ENCODE results near the gene FGA. TPM values are rescaled to one million over a fixed set of nuclear protein-coding genes. Genes with fewer than 3 reads are reported as not detected.

The FGA gene
- total and polyA plus RNA-seq, 10 of the 15 experiments (the other 5 are each of a cell fraction or from before 2014, with no cell fraction given): 3.6 TPM; not detected in 9

DNA sequence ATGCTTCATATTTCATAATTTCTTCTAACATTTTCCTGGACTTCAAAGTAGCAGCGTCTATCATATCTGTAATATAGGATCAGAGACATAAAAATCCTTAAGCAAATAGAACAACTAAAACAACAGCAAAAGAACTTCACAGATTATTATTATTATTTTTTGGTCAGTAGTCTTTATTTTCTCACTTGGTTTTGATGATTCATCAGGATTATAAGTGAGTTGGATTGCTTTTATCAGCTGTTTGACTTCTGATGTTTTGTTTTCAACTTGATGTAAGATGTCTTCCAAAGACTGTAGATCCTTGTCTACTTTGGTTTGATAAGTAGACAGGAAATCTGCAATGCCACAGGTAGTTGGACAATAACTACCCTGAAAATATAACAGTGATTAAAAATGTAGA lies 21.3 kb upstream of the FGA start:
- ChIA-PET RAD21 (ENCODE audit: unreplicated experiment) (interaction anchor here (1.3 kb wide), 1 partner anchor 52 kb away, joined by 3 read pairs; no protein-coding TSS in a partner anchor), CTCF (interaction anchor here (0.8 to 19.0 kb wide), 3 partner anchors 10 to 58 kb away, joined by 3 to 796 read pairs (median 8); partner anchors contain the start of genes FGB and PLRG1), POLR2A (no interaction called here), SMC1A (ENCODE audit: uncharacterized antibody, unreplicated experiment) (interaction anchor here (1.3 kb wide), 1 partner anchor 9 kb away, joined by 3 read pairs; no protein-coding TSS in a partner anchor)
- no peak overlapping the region for H3K4me3 ChIP-seq
- no peaks in the 10 kb centered on the region for H3K79me2 ChIP-seq (ENCODE audit: control insufficient read depth, insufficient read depth, low read length)
- TF ChIP-seq, protein P1, sequence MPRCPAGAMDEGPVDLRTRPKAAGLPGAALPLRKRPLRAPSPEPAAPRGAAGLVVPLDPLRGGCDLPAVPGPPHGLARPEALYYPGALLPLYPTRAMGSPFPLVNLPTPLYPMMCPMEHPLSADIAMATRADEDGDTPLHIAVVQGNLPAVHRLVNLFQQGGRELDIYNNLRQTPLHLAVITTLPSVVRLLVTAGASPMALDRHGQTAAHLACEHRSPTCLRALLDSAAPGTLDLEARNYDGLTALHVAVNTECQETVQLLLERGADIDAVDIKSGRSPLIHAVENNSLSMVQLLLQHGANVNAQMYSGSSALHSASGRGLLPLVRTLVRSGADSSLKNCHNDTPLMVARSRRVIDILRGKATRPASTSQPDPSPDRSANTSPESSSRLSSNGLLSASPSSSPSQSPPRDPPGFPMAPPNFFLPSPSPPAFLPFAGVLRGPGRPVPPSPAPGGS (IDR thresholded peaks at IDR 0.05; ENCODE audit: borderline replicate concordance, insufficient read depth, low read depth, low read length, poor library complexity, severe bottlenecking): no peak
- no peak for TF ChIP-seq SMARCA5 (IDR thresholded peaks at IDR 0.05)
- no peak for TF ChIP-seq MXI1 (IDR thresholded peaks at IDR 0.05; ENCODE audit: low read depth, low read length)
- TF ChIP-seq, protein P2, sequence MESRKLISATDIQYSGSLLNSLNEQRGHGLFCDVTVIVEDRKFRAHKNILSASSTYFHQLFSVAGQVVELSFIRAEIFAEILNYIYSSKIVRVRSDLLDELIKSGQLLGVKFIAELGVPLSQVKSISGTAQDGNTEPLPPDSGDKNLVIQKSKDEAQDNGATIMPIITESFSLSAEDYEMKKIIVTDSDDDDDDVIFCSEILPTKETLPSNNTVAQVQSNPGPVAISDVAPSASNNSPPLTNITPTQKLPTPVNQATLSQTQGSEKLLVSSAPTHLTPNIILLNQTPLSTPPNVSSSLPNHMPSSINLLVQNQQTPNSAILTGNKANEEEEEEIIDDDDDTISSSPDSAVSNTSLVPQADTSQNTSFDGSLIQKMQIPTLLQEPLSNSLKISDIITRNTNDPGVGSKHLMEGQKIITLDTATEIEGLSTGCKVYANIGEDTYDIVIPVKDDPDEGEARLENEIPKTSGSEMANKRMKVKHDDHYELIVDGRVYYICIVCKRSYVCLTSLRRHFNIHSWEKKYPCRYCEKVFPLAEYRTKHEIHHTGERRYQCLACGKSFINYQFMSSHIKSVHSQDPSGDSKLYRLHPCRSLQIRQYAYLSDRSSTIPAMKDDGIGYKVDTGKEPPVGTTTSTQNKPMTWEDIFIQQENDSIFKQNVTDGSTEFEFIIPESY (IDR thresholded peaks at IDR 0.05): no peak
- no peak for TF ChIP-seq ATF2 (IDR thresholded peaks at IDR 0.05; ENCODE audit: low read length)
- TF ChIP-seq CREM (IDR thresholded peaks at IDR 0.05; ENCODE audit: low read depth): no peak
- TF ChIP-seq FOXM1 (IDR thresholded peaks at IDR 0.05; ENCODE audit: low read depth, low read length): no peak
- TF ChIP-seq E2F4 (IDR thresholded peaks at IDR 0.05; ENCODE audit: low read depth, low read length): no peak
- no peak for TF ChIP-seq RB1 (IDR thresholded peaks at IDR 0.05; ENCODE audit: borderline replicate concordance)
- TF ChIP-seq, protein P3, sequence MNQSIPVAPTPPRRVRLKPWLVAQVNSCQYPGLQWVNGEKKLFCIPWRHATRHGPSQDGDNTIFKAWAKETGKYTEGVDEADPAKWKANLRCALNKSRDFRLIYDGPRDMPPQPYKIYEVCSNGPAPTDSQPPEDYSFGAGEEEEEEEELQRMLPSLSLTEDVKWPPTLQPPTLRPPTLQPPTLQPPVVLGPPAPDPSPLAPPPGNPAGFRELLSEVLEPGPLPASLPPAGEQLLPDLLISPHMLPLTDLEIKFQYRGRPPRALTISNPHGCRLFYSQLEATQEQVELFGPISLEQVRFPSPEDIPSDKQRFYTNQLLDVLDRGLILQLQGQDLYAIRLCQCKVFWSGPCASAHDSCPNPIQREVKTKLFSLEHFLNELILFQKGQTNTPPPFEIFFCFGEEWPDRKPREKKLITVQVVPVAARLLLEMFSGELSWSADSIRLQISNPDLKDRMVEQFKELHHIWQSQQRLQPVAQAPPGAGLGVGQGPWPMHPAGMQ (IDR thresholded peaks at IDR 0.05; ENCODE audit: borderline replicate concordance): no peak
- TF ChIP-seq EGR1 (IDR thresholded peaks at IDR 0.05; ENCODE audit: borderline replicate concordance in 1 of 2, low read depth in 2 of 2, low read length in 2 of 2): no peak
- no peak for TF ChIP-seq CBX3 (IDR thresholded peaks at IDR 0.05; ENCODE audit: borderline replicate concordance, low read depth)
- no peak for TF ChIP-seq TARDBP (IDR thresholded peaks at IDR 0.05; ENCODE audit: borderline replicate concordance)
- TF ChIP-seq NBN (IDR thresholded peaks at IDR 0.05): no peak
- TF ChIP-seq CBFB (IDR thresholded peaks at IDR 0.05; ENCODE audit: low read depth): no peak
- TF ChIP-seq PAX5 (IDR thresholded peaks at IDR 0.05; ENCODE audit: borderline replicate concordance, low read depth, low read length): no peak
- TF ChIP-seq BRCA1 (IDR thresholded peaks at IDR 0.05; ENCODE audit: low read depth, low read length): no peak
- no peak for FAIRE-seq
- in situ Hi-C loops (cut with MboI) (no loop called here), intact Hi-C loops (cut with micrococcal nuclease; ENCODE audit: unreplicated experiment) (no loop called here)
- WGBS (ENCODE audit: insufficient coverage, insufficient replicate concordance, low lambda C conversion rate, missing lambda C conversion rate): 7% methylated on average over 1 of the region's 1 CpG
- no peaks in the 10 kb centered on the region for H4K20me1 ChIP-seq (ENCODE audit: control insufficient read depth, insufficient read depth)
- no peak overlapping the region for H3K4me2 ChIP-seq (ENCODE audit: control insufficient read depth, insufficient read depth)
- no peak overlapping the region for H2AFZ ChIP-seq (ENCODE audit: control insufficient read depth, low read depth, low read length)
- H3K27ac ChIP-seq (ENCODE audit: control insufficient read depth, insufficient read depth): no peak overlapping the region
- H3K9ac ChIP-seq (ENCODE audit: control insufficient read depth, insufficient read depth, low read length): no peak overlapping the region
- no TSS peak for BruUV-seq (replicated peaks)
- H3K9me3 ChIP-seq (replicated peaks; ENCODE audit: control insufficient read depth, insufficient read depth, low read length): no peaks in the 10 kb centered on the region
- DNase-seq (ENCODE audit: low read depth, low spot score): no peak
- H3K4me1 ChIP-seq (ENCODE audit: control insufficient read depth, insufficient read depth, low read length): peaks cover 9% of the 10 kb centered on the region
- H3K27me3 ChIP-seq (replicated peaks in 1 of 2; ENCODE audit: control insufficient read depth in 2 of 2, insufficient read depth in 2 of 2, low read length in 1 of 2): no peaks in the 10 kb centered on the region
- ATAC-seq: no peak
- no peaks in the 10 kb centered on the region for H3K36me3 ChIP-seq (ENCODE audit: control insufficient read depth in 2 of 2, insufficient read depth in 2 of 2, low read length in 1 of 2)

All from GM12878 (cell line).